HepG2 (cell line): ENCODE measurements around the gene FBF1. TPM values are rescaled to one million over a fixed set of nuclear protein-coding genes. Genes with fewer than 3 reads are reported as not detected.

ENCODE experiments used
- CBFB ChIP-seq: sonication (generic); formaldehyde crosslinking; IDR thresholded peaks from 2 replicates; pipeline ENCODE4 v1.4.0; 2020; ENCODE audit warnings: missing genetic modification reagents
- CREM ChIP-seq, 2 experiments: sonication (generic) in 1 of 2; formaldehyde crosslinking in 1 of 2; IDR thresholded peaks; 2 replicates each; pipeline versions ENCODE4 v1.4.0 to v1.6.1; 2016 to 2020; ENCODE audit warnings: antibody characterized with exemption in 1 of 2, mild to moderate bottlenecking in 1 of 2, missing genetic modification reagents in 1 of 2
- ETS1 ChIP-seq: sonication (generic); formaldehyde crosslinking; IDR thresholded peaks from 2 replicates; pipeline ENCODE4 v1.4.0; 2020; ENCODE audit warnings: missing genetic modification reagents
- FLYWCH1 ChIP-seq: sonication (generic); formaldehyde crosslinking; IDR thresholded peaks from 2 replicates; pipeline ENCODE4 v1.8.1; 2023; ENCODE audit warnings: mild to moderate bottlenecking, missing genetic modification reagents
- JUND ChIP-seq: sonication (generic); formaldehyde crosslinking; IDR thresholded peaks from 2 replicates; pipeline ENCODE4 v1.8.0; 2022; ENCODE audit warnings: mild to moderate bottlenecking, missing genetic modification reagents
- KLF11 ChIP-seq: IDR thresholded peaks from 2 replicates; pipeline ENCODE4 v1.6.1; 2016; ENCODE audit warnings: missing compliant biosample characterization
- LCORL ChIP-seq, 2 experiments: fragments of 450-650 bp in 1 of 2; sonication (generic) in 1 of 2; formaldehyde crosslinking in 1 of 2; IDR thresholded peaks; 2 replicates each; pipeline versions ENCODE4 v1.5.0 to v1.6.1; 2017 to 2020; ENCODE audit warnings: antibody characterized with exemption in 1 of 2, missing genetic modification reagents in 1 of 2
- MEIS1 ChIP-seq: sonication (generic); formaldehyde crosslinking; IDR thresholded peaks from 2 replicates; pipeline ENCODE4 v1.9.0; 2021; ENCODE audit warnings: mild to moderate bottlenecking, missing genetic modification reagents, moderate library complexity, borderline replicate concordance
- MTA3 ChIP-seq: sonication (generic); formaldehyde crosslinking; IDR thresholded peaks from 2 replicates; pipeline ENCODE4 v1.4.0; 2020; ENCODE audit warnings: missing genetic modification reagents
- MTF1 ChIP-seq: sonication (generic); formaldehyde crosslinking; IDR thresholded peaks from 2 replicates; pipeline ENCODE4 v1.5.0; 2020; ENCODE audit warnings: missing genetic modification reagents
- NAIF1 ChIP-seq: sonication (generic); formaldehyde crosslinking; IDR thresholded peaks from 2 replicates; pipeline ENCODE4 v1.5.0; 2020; ENCODE audit warnings: mild to moderate bottlenecking, missing genetic modification reagents, borderline replicate concordance
- NCOR1 ChIP-seq: fragments of 200-600 bp; sonication (generic); IDR thresholded peaks from 2 replicates; pipeline ENCODE4 v1.7.0; 2017; ENCODE audit warnings: antibody characterized with exemption, low read length, borderline replicate concordance
- PITX1 ChIP-seq: sonication (generic); formaldehyde crosslinking; IDR thresholded peaks from 2 replicates; pipeline ENCODE4 v1.5.1; 2020; ENCODE audit warnings: mild to moderate bottlenecking, missing genetic modification reagents
- SALL1 ChIP-seq: sonication (generic); formaldehyde crosslinking; IDR thresholded peaks from 2 replicates; pipeline ENCODE4 v1.8.0; 2022; ENCODE audit warnings: mild to moderate bottlenecking, missing genetic modification reagents
- SPEN ChIP-seq: sonication (generic); formaldehyde crosslinking; IDR thresholded peaks from 2 replicates; pipeline ENCODE4 v1.5.1; 2020; ENCODE audit warnings: low read depth, mild to moderate bottlenecking, missing genetic modification reagents
- STAT5B ChIP-seq: sonication (generic); formaldehyde crosslinking; IDR thresholded peaks from 2 replicates; pipeline ENCODE4 v1.4.0; 2020; ENCODE audit warnings: missing genetic modification reagents
- THAP7 ChIP-seq: sonication (generic); formaldehyde crosslinking; IDR thresholded peaks from 2 replicates; pipeline ENCODE4 v1.8.1; 2023; ENCODE audit warnings: mild to moderate bottlenecking, missing genetic modification reagents
- ZBTB26 ChIP-seq: IDR thresholded peaks from 2 replicates; pipeline ENCODE4 v1.6.1; 2016; ENCODE audit warnings: missing compliant biosample characterization, missing genetic modification reagents, borderline replicate concordance
- ZBTB3 ChIP-seq: sonication (generic); formaldehyde crosslinking; IDR thresholded peaks from 2 replicates; pipeline ENCODE4 v1.4.0; 2020; ENCODE audit warnings: low read depth, mild to moderate bottlenecking, moderate library complexity, missing genetic modification reagents, borderline replicate concordance
- ZBTB38 ChIP-seq: sonication (generic); formaldehyde crosslinking; IDR thresholded peaks from 2 replicates; pipeline ENCODE4 v1.5.1; 2020; ENCODE audit warnings: mild to moderate bottlenecking, missing genetic modification reagents
- ZIK1 ChIP-seq: sonication (generic); formaldehyde crosslinking; IDR thresholded peaks from 2 replicates; pipeline ENCODE4 v1.5.0; 2020; ENCODE audit warnings: mild to moderate bottlenecking, low read depth, missing genetic modification reagents, borderline replicate concordance
- ZNF224 ChIP-seq: sonication (generic); formaldehyde crosslinking; IDR thresholded peaks from 2 replicates; pipeline ENCODE4 v1.5.0; 2020; ENCODE audit warnings: mild to moderate bottlenecking, missing genetic modification reagents
- ZNF503 ChIP-seq: sonication (generic); formaldehyde crosslinking; IDR thresholded peaks from 2 replicates; pipeline ENCODE4 v1.4.0; 2020; ENCODE audit warnings: missing genetic modification reagents
- ZNF629 ChIP-seq: sonication (generic); formaldehyde crosslinking; conservative IDR thresholded peaks from 2 replicates; pipeline ENCODE4 v1.5.0; 2020; ENCODE audit warnings: missing genetic modification reagents
- ZNF768 ChIP-seq: sonication (generic); formaldehyde crosslinking; IDR thresholded peaks from 2 replicates; pipeline ENCODE4 v1.4.0; 2020; ENCODE audit warnings: missing genetic modification reagents
- polyA plus RNA-seq, 8 experiments: library from polyadenylated mRNA; depleted of rRNA in 3 of 8; stranded (reverse) in 7 of 8; unstranded in 1 of 8; fragments of >200 nt; fragmentation: Illumina TruSeq in 4 of 8; extraction: Trizol in 4 of 8; gene quantifications; 2 replicates each; pipeline versions ENCODE4 v1.2.1 to v1.2.3, GENCODE V29; 2011 to 2016; ENCODE audit warnings: low read depth in 4 of 8, missing spikeins in 1 of 8, mixed read lengths in 1 of 8; ENCODE audit not compliant: insufficient read depth in 1 of 8
- total RNA-seq, 5 experiments: library from RNA; depleted of rRNA; stranded (reverse); fragments of >200 nt; fragmentation: Illumina TruSeq; extraction: Trizol; gene quantifications; 2 replicates each; pipeline ENCODE4 v1.2.3, GENCODE V29; 2016; ENCODE audit warnings: low read depth in 1 of 5

Gene FBF1
- total and polyA plus RNA-seq, 2 of the 13 experiments (the other 11 are each of a cell fraction or from before 2014, with no cell fraction given) = 2.4 to 8.1 TPM

GRCh38 chr17:75904749-75905521 lies 35.9 kb downstream of the FBF1 start, which contains the start of gene MRPL38 (continued):
- TF ChIP-seq ZBTB26 (CRISPR knock-in tag) = peak; percentile 82
- peak; percentile 92 for TF ChIP-seq ZIK1
- no peak; the same call in none of the 2 replicates for TF ChIP-seq ZNF768 (CRISPR knock-in tag)
- peak; percentile 93; the same call in 1 of the 2 replicates for TF ChIP-seq ZNF503 (CRISPR knock-in tag)
- TF ChIP-seq ZBTB3 (CRISPR knock-in tag) = peak; percentile 91; the same call in 1 of the 2 replicates
- peak; percentile 65 for TF ChIP-seq ZNF629 (CRISPR knock-in tag)
- TF ChIP-seq THAP7 (CRISPR knock-in tag) = peak; percentile 97
- TF ChIP-seq MTF1 (CRISPR knock-in tag) = no peak; the same call in 1 of the 2 replicates
- TF ChIP-seq JUND (CRISPR knock-in tag) = no peak; the same call in 1 of the 2 replicates
- TF ChIP-seq MTA3 = no peak
- no peak; the same call in 1 of the 2 replicates for TF ChIP-seq CREM (IDR thresholded peaks at IDR 0.05)
- TF ChIP-seq CREM (CRISPR knock-in tag; IDR thresholded peaks at IDR 0.05) = no peak
- TF ChIP-seq LCORL (IDR thresholded peaks at IDR 0.05) = no peak
- peak; percentile 99 for TF ChIP-seq LCORL (CRISPR knock-in tag; IDR thresholded peaks at IDR 0.05)
- TF ChIP-seq PITX1 (CRISPR knock-in tag) = peak; percentile 79
- TF ChIP-seq CBFB (CRISPR knock-in tag) = peak; percentile 95
- no peak; the same call in 1 of the 2 replicates for TF ChIP-seq FLYWCH1 (CRISPR knock-in tag)
- 0 out of 2 replicates have a peak, but pooled peaks have one; percentile 60 for TF ChIP-seq NAIF1 (CRISPR knock-in tag)
- no peak; the same call in 1 of the 2 replicates for TF ChIP-seq NCOR1
- peak; percentile 98 for TF ChIP-seq SALL1 (CRISPR knock-in tag)
- TF ChIP-seq ZBTB38 = peak; percentile 98
- TF ChIP-seq ZNF224 (CRISPR knock-in tag) = peak; percentile 96; the same call in 1 of the 2 replicates
- peak; percentile 71; the same call in 1 of the 2 replicates for TF ChIP-seq STAT5B
- peak; percentile 98 for TF ChIP-seq SPEN (CRISPR knock-in tag)
- peak; percentile 94 for TF ChIP-seq KLF11 (CRISPR knock-in tag)
- 0 out of 2 replicates have a peak, but pooled peaks have one; percentile 63 for TF ChIP-seq ETS1 (CRISPR knock-in tag)
- TF ChIP-seq MEIS1 (CRISPR knock-in tag) = no peak; the same call in 1 of the 2 replicates
